Liver (tissue), 9 donors: ENCODE results near the gene TYRP1. TPM values are rescaled to one million over a fixed set of nuclear protein-coding genes. Genes with fewer than 3 reads are reported as not detected.

Experiments used
- DNase-seq: peaks from one replicate; pipeline ENCODE4 v3.0.0-alpha.2; 2017; ENCODE audit warnings: low spot score
- H3K27ac ChIP-seq, 2 donors: one replicate each; pipeline ENCODE4 v1.7.0; 2013; ENCODE audit warnings: inconsistent platforms in 2 of 2, low read length in 2 of 2, control low read depth in 1 of 2, low read depth in 1 of 2, mild to moderate bottlenecking in 1 of 2
- H3K27me3 ChIP-seq, 4 donors: one replicate each; pipeline versions ENCODE4 v1.6.1 to v1.7.0; 2013; ENCODE audit warnings: low read length in 3 of 4, inconsistent platforms in 1 of 4, mild to moderate bottlenecking in 1 of 4, moderate library complexity in 1 of 4; ENCODE audit not compliant: control insufficient read depth in 4 of 4, insufficient read depth in 4 of 4
- H3K36me3 ChIP-seq, 4 donors: one replicate each; pipeline versions ENCODE4 v1.6.1 to v1.7.0; 2013; ENCODE audit warnings: low read length in 3 of 4, mild to moderate bottlenecking in 3 of 4, low read depth in 1 of 4, moderate library complexity in 1 of 4; ENCODE audit not compliant: control insufficient read depth in 4 of 4, insufficient read depth in 3 of 4
- H3K4me1 ChIP-seq, 4 donors: one replicate each; pipeline versions ENCODE4 v1.6.1 to v1.7.0; 2013; ENCODE audit warnings: low read length in 3 of 4, mild to moderate bottlenecking in 3 of 4, moderate library complexity in 1 of 4; ENCODE audit not compliant: control insufficient read depth in 4 of 4, insufficient read depth in 4 of 4
- H3K4me3 ChIP-seq, 3 donors: one replicate each; pipeline versions ENCODE4 v1.6.1 to v1.7.0; 2013; ENCODE audit warnings: low read length in 3 of 3, control low read depth in 1 of 3, low read depth in 1 of 3, mild to moderate bottlenecking in 1 of 3
- H3K9ac ChIP-seq, 2 donors: one replicate each; pipeline ENCODE4 v1.7.0; 2013; ENCODE audit warnings: low read length in 2 of 2, mild to moderate bottlenecking in 2 of 2, moderate library complexity in 2 of 2, control low read depth in 1 of 2, low read depth in 1 of 2
- H3K9me3 ChIP-seq, 4 donors: one replicate each; pipeline versions ENCODE4 v1.6.1 to v1.7.0; 2013; ENCODE audit warnings: low read length in 3 of 4; ENCODE audit not compliant: control insufficient read depth in 4 of 4
- EGR1 ChIP-seq, 2 donors: IDR thresholded peaks; 2 replicates each; pipeline ENCODE4 v1.6.1; 2016 to 2018; ENCODE audit warnings: antibody characterized with exemption in 2 of 2, low read depth in 2 of 2
- FOXA1 ChIP-seq: IDR thresholded peaks from 2 replicates; pipeline ENCODE4 v1.6.1; 2016; ENCODE audit warnings: antibody characterized with exemption
- FOXA2 ChIP-seq: IDR thresholded peaks from 2 replicates; pipeline ENCODE4 v1.6.1; 2016; ENCODE audit warnings: antibody characterized with exemption
- GABPA ChIP-seq, 2 donors: IDR thresholded peaks in 1 of 2; conservative IDR thresholded peaks in 1 of 2; 2 replicates each; pipeline ENCODE4 v1.6.1; 2016; ENCODE audit warnings: antibody characterized with exemption in 2 of 2, mild to moderate bottlenecking in 1 of 2, moderate library complexity in 1 of 2
- HNF4A ChIP-seq, 2 donors: conservative IDR thresholded peaks; 2 replicates each; pipeline ENCODE4 v1.6.1; 2016; ENCODE audit warnings: antibody characterized with exemption in 2 of 2, mild to moderate bottlenecking in 2 of 2
- HNF4G ChIP-seq: IDR thresholded peaks from 2 replicates; pipeline ENCODE4 v1.6.1; 2016; ENCODE audit warnings: antibody characterized with exemption
- JUND ChIP-seq, 2 donors: IDR thresholded peaks; 2 replicates each; pipeline ENCODE4 v1.6.1; 2016; ENCODE audit warnings: antibody characterized with exemption in 2 of 2
- NR2F2 ChIP-seq: IDR thresholded peaks from 2 replicates; pipeline ENCODE4 v1.6.1; 2016; ENCODE audit warnings: antibody characterized with exemption
- RAD21 ChIP-seq, 2 donors: IDR thresholded peaks; 2 replicates each; pipeline ENCODE4 v1.6.1; 2016; ENCODE audit warnings: antibody characterized with exemption in 2 of 2, mild to moderate bottlenecking in 2 of 2
- RXRA ChIP-seq, 2 donors: IDR thresholded peaks; 2 replicates each; pipeline ENCODE4 v1.6.1; 2017 to 2018; ENCODE audit warnings: antibody characterized with exemption in 2 of 2, mild to moderate bottlenecking in 1 of 2
- SP1 ChIP-seq: IDR thresholded peaks from 2 replicates; pipeline ENCODE4 v1.6.1; 2018; ENCODE audit warnings: antibody characterized with exemption, mild to moderate bottlenecking
- YY1 ChIP-seq: IDR thresholded peaks from 2 replicates; pipeline ENCODE4 v1.6.1; 2016; ENCODE audit warnings: antibody characterized with exemption, mild to moderate bottlenecking
- WGBS: extraction: QIAGEN DNeasy Blood & Tissue Kit; methylation state at CpG from one replicate; pipeline ENCODE4 v1.1.7; 2013; 5-methylcytosine and 5-hydroxymethylcytosine counted together
- polyA plus RNA-seq, 2 donors: library from polyadenylated mRNA; stranded (reverse) in 1 of 2; unstranded in 1 of 2; fragments of 200-250 nt in 1 of 2; fragments of >200 nt in 1 of 2; fragmentation: Nextera tagmentation in 1 of 2; extraction: Ambion mirVana in 1 of 2; gene quantifications; one replicate each; pipeline versions ENCODE4 v1.2.1 to v1.2.3, GENCODE V29; 2013 to 2015
- total RNA-seq, 2 donors: library from RNA; depleted of rRNA; stranded (reverse); fragments of >200 nt; gene quantifications; one replicate each; pipeline ENCODE4 v1.2.3, GENCODE V29; 2014
- TF ChIP-seq, protein P1 (sequence below): IDR thresholded peaks from 2 replicates; pipeline ENCODE4 v1.6.1; 2016; ENCODE audit warnings: antibody characterized with exemption, mild to moderate bottlenecking
- TF ChIP-seq, protein P2 (sequence below): IDR thresholded peaks from 2 replicates; pipeline ENCODE4 v1.6.1; 2016; ENCODE audit warnings: antibody characterized with exemption
- TF ChIP-seq, protein P3 (sequence below): fragments of 150-350 bp; IDR thresholded peaks from 2 replicates; pipeline ENCODE4 v1.5.1; 2017; ENCODE audit warnings: improper control_type of control experiment, low read depth, low read length; ENCODE audit not compliant: missing input control
- TF ChIP-seq, protein P4 (sequence below): IDR thresholded peaks from 2 replicates; pipeline ENCODE4 v1.6.1; 2016; ENCODE audit warnings: antibody characterized with exemption
- donor health status: healthy.
- donor health status: healthy.
- donor health status: healthy.
- donor health status: healthy.
- donor health status: healthy.

Gene TYRP1
- total and polyA plus RNA-seq, 4 donors, result 0.17 TPM; not detected in 3

DNA sequence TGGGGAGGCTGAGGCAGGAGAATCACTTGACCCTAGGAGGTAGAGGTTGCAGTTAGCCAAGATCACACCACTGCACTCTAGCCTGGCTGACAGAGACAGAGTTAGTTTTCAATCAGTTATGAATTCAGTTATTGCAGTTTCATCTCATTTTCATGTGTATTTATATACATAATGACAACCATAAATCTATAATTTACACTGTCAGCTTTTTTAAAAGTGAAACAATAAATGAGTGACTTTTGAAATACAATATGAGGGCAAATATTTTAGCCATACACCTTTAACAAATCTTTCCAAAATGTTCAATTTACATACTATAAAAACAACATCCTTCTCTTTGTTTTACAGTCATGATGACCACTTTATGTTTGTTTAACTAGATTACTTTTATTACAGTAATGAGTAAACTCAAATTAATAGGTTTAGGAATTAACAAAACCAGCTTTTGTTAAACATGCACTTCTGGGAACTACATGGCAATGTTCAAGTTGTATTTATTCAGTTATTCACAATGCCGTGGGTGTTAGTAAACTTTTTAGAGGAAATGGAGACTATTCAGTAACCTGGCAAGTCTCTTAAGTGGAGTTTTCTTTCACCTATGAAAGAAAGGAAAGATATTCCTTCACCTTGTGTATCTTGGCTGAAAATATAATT is 12.7 kb downstream of the TYRP1 start:
- peaks cover 0 to 2% (median 0%) of the 10 kb centered on the region in 4 donors for H3K27me3 ChIP-seq
- WGBS, result 37% methylated on average over 1 of the region's 1 CpG
- no peaks in the 10 kb centered on the region for H3K4me1 ChIP-seq
- no peak overlapping the region for H3K27ac ChIP-seq
- H3K4me3 ChIP-seq, result no peak overlapping the region
- no peak overlapping the region for H3K9ac ChIP-seq
- H3K36me3 ChIP-seq, result no peaks in the 10 kb centered on the region
- H3K9me3 ChIP-seq, result no peaks in the 10 kb centered on the region
- TF ChIP-seq SP1 (no peak), FOXA1 (no peak), HNF4A (conservative IDR thresholded peaks at IDR 0.05) (no peak), JUND (IDR thresholded peaks at IDR 0.05) (no peak), NR2F2 (no peak), EGR1 (IDR thresholded peaks at IDR 0.05; ENCODE audit: low read depth in 2 of 2) (no peak), HNF4G (no peak), YY1 (no peak), GABPA (IDR thresholded peaks at IDR 0.05 in 1 of 2, conservative IDR thresholded peaks at IDR 0.05 in 1 of 2) (no peak), FOXA2 (no peak)
- TF ChIP-seq, protein P1, sequence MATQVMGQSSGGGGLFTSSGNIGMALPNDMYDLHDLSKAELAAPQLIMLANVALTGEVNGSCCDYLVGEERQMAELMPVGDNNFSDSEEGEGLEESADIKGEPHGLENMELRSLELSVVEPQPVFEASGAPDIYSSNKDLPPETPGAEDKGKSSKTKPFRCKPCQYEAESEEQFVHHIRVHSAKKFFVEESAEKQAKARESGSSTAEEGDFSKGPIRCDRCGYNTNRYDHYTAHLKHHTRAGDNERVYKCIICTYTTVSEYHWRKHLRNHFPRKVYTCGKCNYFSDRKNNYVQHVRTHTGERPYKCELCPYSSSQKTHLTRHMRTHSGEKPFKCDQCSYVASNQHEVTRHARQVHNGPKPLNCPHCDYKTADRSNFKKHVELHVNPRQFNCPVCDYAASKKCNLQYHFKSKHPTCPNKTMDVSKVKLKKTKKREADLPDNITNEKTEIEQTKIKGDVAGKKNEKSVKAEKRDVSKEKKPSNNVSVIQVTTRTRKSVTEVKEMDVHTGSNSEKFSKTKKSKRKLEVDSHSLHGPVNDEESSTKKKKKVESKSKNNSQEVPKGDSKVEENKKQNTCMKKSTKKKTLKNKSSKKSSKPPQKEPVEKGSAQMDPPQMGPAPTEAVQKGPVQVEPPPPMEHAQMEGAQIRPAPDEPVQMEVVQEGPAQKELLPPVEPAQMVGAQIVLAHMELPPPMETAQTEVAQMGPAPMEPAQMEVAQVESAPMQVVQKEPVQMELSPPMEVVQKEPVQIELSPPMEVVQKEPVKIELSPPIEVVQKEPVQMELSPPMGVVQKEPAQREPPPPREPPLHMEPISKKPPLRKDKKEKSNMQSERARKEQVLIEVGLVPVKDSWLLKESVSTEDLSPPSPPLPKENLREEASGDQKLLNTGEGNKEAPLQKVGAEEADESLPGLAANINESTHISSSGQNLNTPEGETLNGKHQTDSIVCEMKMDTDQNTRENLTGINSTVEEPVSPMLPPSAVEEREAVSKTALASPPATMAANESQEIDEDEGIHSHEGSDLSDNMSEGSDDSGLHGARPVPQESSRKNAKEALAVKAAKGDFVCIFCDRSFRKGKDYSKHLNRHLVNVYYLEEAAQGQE, result no peak
- TF ChIP-seq, protein P2, sequence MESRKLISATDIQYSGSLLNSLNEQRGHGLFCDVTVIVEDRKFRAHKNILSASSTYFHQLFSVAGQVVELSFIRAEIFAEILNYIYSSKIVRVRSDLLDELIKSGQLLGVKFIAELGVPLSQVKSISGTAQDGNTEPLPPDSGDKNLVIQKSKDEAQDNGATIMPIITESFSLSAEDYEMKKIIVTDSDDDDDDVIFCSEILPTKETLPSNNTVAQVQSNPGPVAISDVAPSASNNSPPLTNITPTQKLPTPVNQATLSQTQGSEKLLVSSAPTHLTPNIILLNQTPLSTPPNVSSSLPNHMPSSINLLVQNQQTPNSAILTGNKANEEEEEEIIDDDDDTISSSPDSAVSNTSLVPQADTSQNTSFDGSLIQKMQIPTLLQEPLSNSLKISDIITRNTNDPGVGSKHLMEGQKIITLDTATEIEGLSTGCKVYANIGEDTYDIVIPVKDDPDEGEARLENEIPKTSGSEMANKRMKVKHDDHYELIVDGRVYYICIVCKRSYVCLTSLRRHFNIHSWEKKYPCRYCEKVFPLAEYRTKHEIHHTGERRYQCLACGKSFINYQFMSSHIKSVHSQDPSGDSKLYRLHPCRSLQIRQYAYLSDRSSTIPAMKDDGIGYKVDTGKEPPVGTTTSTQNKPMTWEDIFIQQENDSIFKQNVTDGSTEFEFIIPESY, result no peak
- TF ChIP-seq, protein P3, sequence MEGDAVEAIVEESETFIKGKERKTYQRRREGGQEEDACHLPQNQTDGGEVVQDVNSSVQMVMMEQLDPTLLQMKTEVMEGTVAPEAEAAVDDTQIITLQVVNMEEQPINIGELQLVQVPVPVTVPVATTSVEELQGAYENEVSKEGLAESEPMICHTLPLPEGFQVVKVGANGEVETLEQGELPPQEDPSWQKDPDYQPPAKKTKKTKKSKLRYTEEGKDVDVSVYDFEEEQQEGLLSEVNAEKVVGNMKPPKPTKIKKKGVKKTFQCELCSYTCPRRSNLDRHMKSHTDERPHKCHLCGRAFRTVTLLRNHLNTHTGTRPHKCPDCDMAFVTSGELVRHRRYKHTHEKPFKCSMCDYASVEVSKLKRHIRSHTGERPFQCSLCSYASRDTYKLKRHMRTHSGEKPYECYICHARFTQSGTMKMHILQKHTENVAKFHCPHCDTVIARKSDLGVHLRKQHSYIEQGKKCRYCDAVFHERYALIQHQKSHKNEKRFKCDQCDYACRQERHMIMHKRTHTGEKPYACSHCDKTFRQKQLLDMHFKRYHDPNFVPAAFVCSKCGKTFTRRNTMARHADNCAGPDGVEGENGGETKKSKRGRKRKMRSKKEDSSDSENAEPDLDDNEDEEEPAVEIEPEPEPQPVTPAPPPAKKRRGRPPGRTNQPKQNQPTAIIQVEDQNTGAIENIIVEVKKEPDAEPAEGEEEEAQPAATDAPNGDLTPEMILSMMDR, result no peak
- no peak for DNase-seq

DNA sequence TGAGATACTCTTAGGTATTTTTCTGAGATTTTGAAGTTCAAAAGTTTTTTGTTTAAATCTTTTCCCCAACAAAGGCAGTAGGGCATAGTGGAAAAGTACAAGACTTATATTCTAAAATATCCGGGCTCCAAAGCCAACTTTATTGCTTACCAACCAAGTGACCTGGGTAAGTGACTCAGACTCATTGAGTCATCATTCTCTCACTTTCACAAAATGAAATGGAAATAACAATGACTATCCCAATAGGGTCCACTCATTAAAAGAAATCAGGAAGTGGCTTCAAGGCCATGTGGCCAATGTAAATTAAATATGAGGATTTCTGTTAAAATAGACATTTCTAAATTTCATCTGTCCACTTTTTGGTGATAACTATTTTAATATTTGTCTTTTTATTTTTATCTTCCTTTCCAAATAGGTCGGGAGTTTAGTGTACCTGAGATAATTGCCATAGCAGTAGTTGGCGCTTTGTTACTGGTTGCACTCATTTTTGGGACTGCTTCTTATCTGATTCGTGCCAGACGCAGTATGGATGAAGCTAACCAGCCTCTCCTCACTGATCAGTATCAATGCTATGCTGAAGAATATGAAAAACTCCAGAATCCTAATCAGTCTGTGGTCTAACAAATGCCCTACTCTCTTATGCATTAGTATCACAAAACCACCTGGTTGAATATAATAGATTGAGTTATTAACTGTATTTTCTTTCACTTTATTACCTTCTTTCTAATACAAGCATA is 15.5 kb downstream of the TYRP1 start:
- TF ChIP-seq HNF4G (no peak), GABPA (IDR thresholded peaks at IDR 0.05 in 1 of 2, conservative IDR thresholded peaks at IDR 0.05 in 1 of 2) (no peak), RAD21 (IDR thresholded peaks at IDR 0.05) (no peak), RXRA (IDR thresholded peaks at IDR 0.05) (no peak), JUND (IDR thresholded peaks at IDR 0.05) (no peak), EGR1 (IDR thresholded peaks at IDR 0.05; ENCODE audit: low read depth in 2 of 2) (no peak)
- TF ChIP-seq, protein P1, result no peak
- TF ChIP-seq, protein P4, sequence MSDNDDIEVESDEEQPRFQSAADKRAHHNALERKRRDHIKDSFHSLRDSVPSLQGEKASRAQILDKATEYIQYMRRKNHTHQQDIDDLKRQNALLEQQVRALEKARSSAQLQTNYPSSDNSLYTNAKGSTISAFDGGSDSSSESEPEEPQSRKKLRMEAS, result no peak
- 92% methylated on average over 5 of the region's 5 CpGs for WGBS

More for the DNA sequence above, 15.5 kb downstream of the TYRP1 start:
- H3K36me3 ChIP-seq, result no peaks in the 10 kb centered on the region
- H3K27me3 ChIP-seq, result peaks cover 0 to 2% (median 0%) of the 10 kb centered on the region in 4 donors
- no peak overlapping the region for H3K9ac ChIP-seq
- no peaks in the 10 kb centered on the region for H3K4me1 ChIP-seq
- DNase-seq, result no peak
- no peaks in the 10 kb centered on the region for H3K9me3 ChIP-seq
- H3K4me3 ChIP-seq, result no peak overlapping the region
- no peak overlapping the region for H3K27ac ChIP-seq
